Measurements from ENCODE around the gene CYP3A4.
"Not testable (repeated sequence)": the region's sequence is repeated elsewhere in the genome, so short reads cannot be mapped to it uniquely, and the experiment has no call there.

Gene CYP3A4

DNA sequence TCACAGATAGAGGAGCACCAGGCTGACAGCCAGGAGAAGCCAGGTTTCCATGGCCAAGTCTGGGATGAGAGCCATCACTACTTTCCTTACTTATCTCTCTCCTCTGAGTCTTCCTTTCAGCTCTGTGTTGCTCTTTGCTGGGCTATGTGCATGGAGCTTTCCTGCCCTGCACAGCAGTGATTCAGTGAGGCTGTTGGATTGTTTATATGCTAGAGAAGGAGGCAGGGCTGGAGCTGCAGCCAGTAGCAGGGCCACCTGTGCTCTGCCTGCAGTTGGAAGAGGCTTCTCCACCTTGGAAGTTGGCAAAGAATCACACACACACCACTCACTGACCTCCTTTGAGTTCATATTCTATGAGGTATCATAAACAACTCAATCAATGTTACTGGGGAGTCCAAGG lies at the start of gene CYP3A4:
CYP3A4 (minus strand) TSS at position 178 of the 400 bp plus-strand sequence; CDS start at position 75, 103 bp downstream.
- no peak for DNase-seq

DNA sequence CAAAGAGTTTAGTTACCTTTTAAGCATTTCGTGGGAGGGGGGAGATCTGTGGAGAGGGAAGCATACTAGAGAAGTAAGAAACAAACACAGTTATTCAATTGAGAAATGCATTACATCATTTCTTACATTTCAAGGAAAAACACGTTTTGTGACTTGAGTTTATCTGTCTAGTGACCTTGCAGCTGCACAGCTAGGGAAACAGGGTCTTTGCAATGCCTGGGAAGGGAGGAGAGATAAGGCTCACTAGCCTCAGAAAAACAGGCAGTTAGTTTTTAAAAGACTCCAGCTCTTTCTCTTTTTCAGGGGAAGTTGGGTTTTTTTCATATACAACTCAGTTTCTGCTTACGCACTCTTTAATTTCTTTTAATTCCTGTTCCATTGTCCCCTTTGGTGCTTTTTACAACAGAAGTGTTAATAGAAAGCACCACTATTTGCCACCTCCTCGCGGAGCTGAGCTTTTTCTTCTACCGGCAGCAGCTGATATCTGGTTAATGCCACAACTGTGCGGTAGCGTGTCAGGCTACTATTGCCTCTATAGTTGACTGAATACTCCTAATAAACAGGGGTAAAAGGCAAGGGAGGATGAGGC lies 49.4 kb upstream of the CYP3A4 start:
- DNase-seq, result no peak

GRCh38 chr7:99831595-99831994 lies 47.6 kb upstream of the CYP3A4 start:
- DNase-seq, result no peak

DNA sequence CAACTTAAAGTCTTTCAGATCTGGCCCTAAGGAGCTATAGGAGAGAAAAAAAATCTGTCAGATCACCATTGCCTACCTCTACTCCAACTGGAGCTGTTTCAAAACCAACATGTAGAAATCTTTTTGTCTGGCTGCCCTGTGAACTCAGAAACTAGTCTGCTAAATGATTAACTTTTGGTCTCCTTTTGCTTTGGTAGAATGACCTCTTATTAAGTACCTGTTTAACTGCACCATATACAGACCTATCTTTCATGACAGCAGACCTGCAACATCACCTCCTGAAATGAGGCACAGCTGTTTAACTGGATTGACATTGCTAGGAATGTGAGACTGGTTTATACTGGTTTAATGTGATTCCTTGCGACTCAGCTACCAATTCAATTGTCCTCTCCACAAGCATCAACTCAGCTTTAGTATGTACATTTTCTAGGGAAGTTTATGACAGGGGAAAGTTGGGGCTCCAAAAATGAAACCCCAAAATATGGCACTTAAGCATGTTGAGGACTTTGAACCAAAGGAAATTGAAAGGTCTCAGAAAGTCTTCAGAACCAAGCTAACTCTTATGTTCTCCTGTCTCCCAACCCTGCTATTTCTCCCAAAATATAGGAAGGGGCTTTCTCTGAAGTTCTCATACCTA lies 45.7 kb upstream of the CYP3A4 start:
- no peak for DNase-seq

GRCh38 chr7:99828811-99829210 lies 44.8 kb upstream of the CYP3A4 start:
- no peak for DNase-seq

DNA sequence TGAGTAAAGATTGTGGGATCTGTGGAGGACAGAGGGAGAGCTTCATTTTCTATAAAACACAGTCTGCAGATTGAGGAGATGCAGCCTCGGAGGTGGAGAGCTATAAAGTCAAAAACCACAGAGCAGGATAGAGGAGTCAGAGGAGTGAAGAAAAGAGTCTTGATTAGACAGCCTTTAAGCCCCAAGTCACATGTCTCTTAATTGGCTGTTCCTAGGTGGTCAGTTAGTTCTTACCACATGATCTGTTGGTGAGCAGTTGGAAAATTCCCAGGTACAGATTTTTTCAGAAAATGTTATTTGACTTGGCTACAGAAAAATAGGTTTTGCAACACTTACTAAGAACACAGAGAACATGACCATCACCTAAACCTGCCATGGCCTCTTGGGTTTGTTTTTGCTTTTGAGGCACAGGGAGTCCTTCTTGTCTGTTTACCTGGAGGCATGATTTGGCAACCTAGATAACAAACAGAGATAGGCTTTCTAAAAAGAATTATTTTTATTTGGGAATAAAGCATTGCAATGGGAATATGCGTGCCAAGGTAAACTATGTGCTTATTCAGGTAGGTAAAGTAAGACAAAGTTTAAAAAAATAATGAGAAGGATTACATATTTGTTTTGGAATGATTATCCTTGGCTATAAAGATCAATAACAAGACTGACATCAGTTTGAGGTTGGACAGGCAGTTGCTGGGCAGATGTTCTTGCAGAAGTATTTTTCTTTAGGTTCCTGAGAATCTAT lies 43.2 kb upstream of the CYP3A4 start:
- no peak for DNase-seq

DNA sequence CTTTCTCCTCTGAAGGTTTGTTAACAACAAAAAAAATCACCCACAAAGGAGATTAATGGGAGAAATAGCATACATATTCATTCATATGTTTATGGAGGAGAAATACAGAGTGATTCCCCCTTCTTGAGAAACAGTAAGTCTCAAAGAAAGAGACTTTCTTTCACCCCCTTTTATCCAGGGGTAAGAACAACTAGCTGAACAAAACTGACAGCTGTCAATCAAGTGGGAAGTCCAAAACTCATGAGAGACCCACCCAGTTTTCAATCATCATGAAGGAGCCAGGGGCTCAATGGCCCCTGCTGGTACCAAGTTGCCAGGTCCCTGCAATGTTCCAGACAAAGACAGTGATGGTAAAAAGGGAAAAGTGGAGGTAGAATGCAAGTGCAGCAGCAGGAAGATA lies 41.9 kb upstream of the CYP3A4 start:
- DNase-seq, result no peak

- no peak for DNase-seq
Observed at GRCh38 chr7:99825452-99825851, 41.5 kb upstream of the CYP3A4 start.

DNA sequence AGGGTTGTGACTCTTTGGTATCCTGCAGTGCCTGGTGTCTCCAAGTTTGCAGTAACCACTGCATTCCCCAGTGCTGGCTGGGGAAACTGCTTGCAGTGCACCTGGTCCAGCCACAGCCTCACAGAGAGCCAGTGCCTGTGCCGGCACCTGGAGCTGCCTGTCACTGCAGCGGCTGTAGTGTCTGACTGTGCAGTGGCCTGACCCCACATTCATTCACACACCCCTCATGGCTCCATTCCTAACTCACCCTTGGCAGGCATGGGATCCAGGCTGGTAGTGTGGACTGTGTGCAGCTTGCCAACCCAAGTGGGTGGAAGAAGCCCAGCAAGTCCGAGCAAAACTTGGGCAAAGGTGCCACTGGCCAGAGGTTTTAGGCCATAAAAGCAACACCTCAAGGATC lies 40.1 kb upstream of the CYP3A4 start:
- no peak for DNase-seq

- DNase-seq, result no peak
Observed at GRCh38 chr7:99822731-99823718, 39.0 kb upstream of the CYP3A4 start.

GRCh38 chr7:99820408-99821027 lies 36.5 kb upstream of the CYP3A4 start:
- DNase-seq, result no peak

DNA sequence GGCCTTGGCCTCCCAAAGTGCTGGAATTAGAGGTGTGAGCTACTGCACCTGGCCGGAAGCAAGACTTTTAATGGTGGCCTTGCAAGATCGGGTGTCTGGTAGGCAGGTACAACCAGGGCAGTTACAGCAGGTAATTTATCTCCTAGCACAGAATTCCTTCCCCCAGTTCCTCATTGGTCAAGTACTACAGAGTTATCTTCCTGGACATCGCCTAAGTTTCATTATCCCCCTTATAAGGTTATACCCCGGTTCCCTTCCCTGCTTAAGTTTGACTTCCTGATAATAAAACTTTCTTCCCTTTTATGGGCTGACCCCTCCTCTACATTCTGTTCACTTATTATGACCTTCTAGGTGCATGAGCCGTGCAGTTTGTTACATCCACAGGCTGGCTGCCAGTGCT lies 24.8 kb upstream of the CYP3A4 start:
- DNase-seq, result no peak

GRCh38 chr7:99806839-99807478 lies 23.0 kb upstream of the CYP3A4 start:
- DNase-seq, result no peak

GRCh38 chr7:99805641-99806040 lies 21.7 kb upstream of the CYP3A4 start:
- DNase-seq, result no peak

DNA sequence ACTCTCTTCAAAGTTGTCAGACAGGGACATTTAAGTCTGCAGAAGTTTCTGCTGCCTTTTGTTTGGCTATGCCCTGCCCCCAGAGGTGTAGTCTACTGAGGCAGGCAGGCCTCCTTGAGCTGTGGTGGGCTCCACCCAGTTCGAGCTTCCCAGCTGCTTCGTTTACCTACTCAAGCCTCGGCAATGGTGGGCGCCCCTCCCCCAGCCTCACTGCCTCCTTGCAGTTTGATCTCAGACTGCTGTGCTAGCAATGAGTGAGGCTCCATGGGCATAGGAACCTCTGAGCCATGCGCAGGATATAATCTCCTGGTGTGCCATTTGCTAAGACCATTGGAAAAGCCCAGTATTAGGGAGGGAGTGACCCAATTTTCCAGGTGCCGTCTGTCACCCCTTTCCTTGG lies 19.1 kb upstream of the CYP3A4 start:
- DNase-seq, result not testable (repeated sequence)

- DNase-seq, result not testable (repeated sequence)
Observed at GRCh38 chr7:99801407-99801806, 17.4 kb upstream of the CYP3A4 start.

GRCh38 chr7:99798972-99799371 lies 15.0 kb upstream of the CYP3A4 start:
- no peak for DNase-seq

DNA sequence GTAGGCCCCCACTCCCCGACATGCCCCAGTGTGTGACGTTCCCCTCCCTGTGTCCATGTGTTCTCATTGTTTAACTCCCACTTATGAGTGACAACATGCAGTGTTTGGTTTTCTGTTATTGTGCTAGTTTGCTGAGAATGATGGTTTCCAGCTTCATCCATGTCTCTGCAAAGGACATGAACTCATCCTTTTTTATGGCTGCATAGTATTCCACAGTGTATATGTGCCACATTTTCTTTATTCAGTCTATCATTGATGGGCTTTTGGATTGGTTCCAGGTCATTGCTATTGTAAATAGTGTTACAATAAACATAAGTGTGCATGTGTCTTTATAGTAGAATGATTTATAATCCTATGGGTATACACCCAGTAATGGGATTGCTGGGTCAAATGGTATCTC lies 11.9 kb upstream of the CYP3A4 start:
- DNase-seq, result not testable (repeated sequence)

- DNase-seq, result no peak
Observed at GRCh38 chr7:99794585-99795502, 10.9 kb upstream of the CYP3A4 start.

GRCh38 chr7:99793443-99793842 lies 9.5 kb upstream of the CYP3A4 start:
- no peak for DNase-seq

DNA sequence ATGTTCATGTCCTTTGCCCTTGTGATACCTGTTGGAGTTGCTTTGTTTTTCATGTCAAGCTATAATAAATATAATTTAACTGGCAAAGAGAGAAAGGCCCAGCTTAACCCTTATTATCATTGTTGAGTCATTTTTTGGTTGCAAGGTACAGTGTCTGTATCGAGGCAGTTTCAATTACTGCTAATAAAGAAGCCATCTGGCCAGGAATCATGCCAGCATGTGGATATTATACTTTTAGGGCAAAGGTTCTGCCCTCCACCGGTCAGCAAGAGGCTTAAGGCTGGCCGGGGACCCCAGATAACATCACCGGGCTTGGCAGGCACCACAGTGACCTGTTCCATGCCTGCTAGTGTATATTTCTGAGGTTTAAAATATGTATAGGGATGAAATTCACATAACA lies 9.0 kb upstream of the CYP3A4 start:
- no peak for DNase-seq
